Coronary artery (tissue), 2 donors: ENCODE measurements around the gene MARK4.

Experiments used
- DNase-seq: peaks from one replicate; pipeline ENCODE4 v3.0.0-alpha.2; 2017; ENCODE audit warnings: low spot score
- H3K27ac ChIP-seq, 2 donors: fragments of 200-600 bp; sonication (generic); one replicate each; pipeline ENCODE4 v1.5.1; 2016 to 2019
- H3K4me3 ChIP-seq: fragments of 200-600 bp; sonication (generic); 2 replicates; pipeline ENCODE4 v1.5.1; 2016; ENCODE audit warnings: mild to moderate bottlenecking, moderate library complexity
- CTCF ChIP-seq: fragments of 200-600 bp; sonication (generic); IDR thresholded peaks from one replicate; pipeline ENCODE4 v1.5.1; 2019; ENCODE audit warnings: antibody characterized with exemption

Gene MARK4

GRCh38 chr19:45249261-45250033 is 1.6 kb upstream of the MARK4 start:
- no peak for DNase-seq
- no peak for TF ChIP-seq CTCF
- Histone ChIP-seq H3K4me3 (no peak overlapping the region), H3K27ac (no peak overlapping the region)

- H3K27ac ChIP-seq = peak overlapping the region in 1 of 2 donors; percentile 77
- no peak for DNase-seq
- TF ChIP-seq CTCF = no peak
Observed at GRCh38 chr19:45250216-45250831, 747 bp upstream of the MARK4 start.

GRCh38 chr19:45251452-45252354 is 632 bp downstream of the MARK4 start:
- Histone ChIP-seq H3K4me3 (peak overlapping the region; percentile 93), H3K27ac (peak overlapping the region; percentile 62 to 77)
- no peak for TF ChIP-seq CTCF
- DNase-seq = no peak

More at GRCh38 chr19:45250216-45250831, 747 bp upstream of the MARK4 start:
- H3K4me3 ChIP-seq = peak overlapping the region; percentile 93

GRCh38 chr19:45253396-45254027 is 2.4 kb downstream of the MARK4 start:
- no peak overlapping the region for H3K27ac ChIP-seq
- DNase-seq = no peak
- no peak for TF ChIP-seq CTCF
- peak overlapping the region; percentile 16 for H3K4me3 ChIP-seq

- no peak for TF ChIP-seq CTCF
- H3K27ac ChIP-seq = no peak overlapping the region
- H3K4me3 ChIP-seq = no peak overlapping the region
- DNase-seq = no peak
Observed at GRCh38 chr19:45254044-45254531, 3.0 kb downstream of the MARK4 start.

GRCh38 chr19:45255611-45256157 is 4.6 kb downstream of the MARK4 start:
- Histone ChIP-seq H3K4me3 (no peak overlapping the region), H3K27ac (no peak overlapping the region)
- no peak for TF ChIP-seq CTCF
- no peak for DNase-seq
